GM12865 (cell line): ENCODE data around the gene KCNIP4.

Experiments used
- DNase-seq: peaks from one replicate; pipeline ENCODE4 v3.0.0; 2010; ENCODE audit warnings: low read depth
- H3K4me3 ChIP-seq: 2 replicates; pipeline ENCODE4 v1.5.1; 2011; ENCODE audit warnings: mild to moderate bottlenecking, low read depth, low read length, control low read depth
- CTCF ChIP-seq: IDR thresholded peaks from 2 replicates; pipeline ENCODE4 v1.5.1; 2011; ENCODE audit warnings: low read length, control low read depth, low read depth, inconsistent platforms; ENCODE audit not compliant: insufficient read depth; ENCODE audit errors: missing control alignments

Gene KCNIP4

GRCh38 chr4:20696815-20697214, 1251.8 kb downstream of the KCNIP4 start:
- DNase-seq: no peak
- TF ChIP-seq CTCF: no peak
- no peak overlapping the region for H3K4me3 ChIP-seq

GRCh38 chr4:20687864-20688263, 1260.7 kb downstream of the KCNIP4 start:
- no peak for TF ChIP-seq CTCF
- H3K4me3 ChIP-seq: no peak overlapping the region
- DNase-seq: no peak

- peak; percentile 34 for TF ChIP-seq CTCF
- no peak overlapping the region for H3K4me3 ChIP-seq
- DNase-seq: peak; percentile 11
These were observed 1263.5 kb downstream of the KCNIP4 start for GRCh38 chr4:20684852-20685763.

GRCh38 chr4:20683766-20684165, 1264.8 kb downstream of the KCNIP4 start:
- no peak overlapping the region for H3K4me3 ChIP-seq
- TF ChIP-seq CTCF: no peak
- DNase-seq: no peak

GRCh38 chr4:20682853-20683252, 1265.7 kb downstream of the KCNIP4 start:
- no peak for DNase-seq
- TF ChIP-seq CTCF: no peak
- H3K4me3 ChIP-seq: no peak overlapping the region

- DNase-seq: no peak
These were observed 1267.3 kb downstream of the KCNIP4 start for GRCh38 chr4:20681271-20681670.

More at GRCh38 chr4:20681271-20681670, 1267.3 kb downstream of the KCNIP4 start:
- no peak overlapping the region for H3K4me3 ChIP-seq
- TF ChIP-seq CTCF: no peak
